Gastroesophageal sphincter (tissue), 4 donors: ENCODE measurements around the gene CD37. TPM values are rescaled to one million over a fixed set of nuclear protein-coding genes. Genes with fewer than 3 reads are reported as not detected.
"Not testable (repeated sequence)": the region's sequence is repeated elsewhere in the genome, so short reads cannot be mapped to it uniquely, and the experiment has no call there.

Experiments
- ATAC-seq: fragments of 150-250 bp; one replicate; pipeline ENCODE4 v1.9.1; 2016; ENCODE audit warnings: mild to moderate bottlenecking, moderate library complexity
- H3K27ac ChIP-seq, 4 donors: fragments of 200-600 bp; sonication (generic) in 3 of 4; 1 replicate in 3 of 4; 2 replicates in 1 of 4; pipeline ENCODE4 v1.5.1; 2016 to 2019
- H3K27me3 ChIP-seq: fragments of 200-600 bp; sonication (generic); one replicate; pipeline ENCODE4 v1.5.1; 2019
- H3K36me3 ChIP-seq, 2 donors: fragments of 200-600 bp; sonication (generic); one replicate each; pipeline ENCODE4 v1.5.1; 2019; ENCODE audit warnings: control low read depth in 1 of 2
- H3K4me1 ChIP-seq, 3 donors: fragments of 200-600 bp; sonication (generic); 1 replicate in 2 of 3; 2 replicates in 1 of 3; pipeline ENCODE4 v1.5.1; 2016 to 2019; ENCODE audit warnings: control low read depth in 2 of 3
- H3K4me3 ChIP-seq, 2 donors: fragments of 200-600 bp; sonication (generic); one replicate each; pipeline ENCODE4 v1.5.1; 2019; ENCODE audit warnings: mild to moderate bottlenecking in 1 of 2, moderate library complexity in 1 of 2
- H3K9me3 ChIP-seq, 3 donors: fragments of 200-600 bp; sonication (generic); one replicate each; pipeline ENCODE4 v1.5.1; 2017 to 2019; ENCODE audit warnings: control low read depth in 2 of 3
- EP300 ChIP-seq: sonication (generic); formaldehyde crosslinking; IDR thresholded peaks from one replicate; pipeline ENCODE4 v1.6.1; 2017; ENCODE audit warnings: antibody characterized with exemption, mild to moderate bottlenecking
- POLR2A ChIP-seq, 2 donors: fragments of 450-650 bp; IDR thresholded peaks; one replicate each; pipeline ENCODE4 v1.6.1; 2017; ENCODE audit warnings: antibody characterized with exemption in 2 of 2, mild to moderate bottlenecking in 2 of 2, moderate library complexity in 1 of 2
- POLR2AphosphoS5 ChIP-seq: sonication (generic); formaldehyde crosslinking; IDR thresholded peaks from one replicate; pipeline ENCODE4 v1.6.1; 2017; ENCODE audit warnings: antibody characterized with exemption
- WGBS, 2 donors: methylation state at CpG; one replicate each; pipeline ENCODE4 v1.1.5; 2018; ENCODE audit warnings: low coverage in 1 of 2; 5-methylcytosine and 5-hydroxymethylcytosine counted together
- total RNA-seq, 4 donors: library from RNA; depleted of rRNA; stranded (reverse); fragments of >200 nt; gene quantifications; one replicate each; pipeline ENCODE4 v1.1.0, GENCODE V29; 2016
- TF ChIP-seq, protein P1 (sequence below), 4 experiments: fragments of 200-600 bp in 2 of 4; fragments of 450-650 bp in 2 of 4; sonication (generic) in 1 of 4; IDR thresholded peaks; one replicate each; pipeline ENCODE4 v1.5.1; 2017 to 2019; ENCODE audit warnings: antibody characterized with exemption in 4 of 4, mild to moderate bottlenecking in 2 of 4, moderate library complexity in 2 of 4

The CD37 gene
- total RNA-seq, 4 donors from 2014 or later: 4.9 to 18.9 (median 9.3) TPM

DNA sequence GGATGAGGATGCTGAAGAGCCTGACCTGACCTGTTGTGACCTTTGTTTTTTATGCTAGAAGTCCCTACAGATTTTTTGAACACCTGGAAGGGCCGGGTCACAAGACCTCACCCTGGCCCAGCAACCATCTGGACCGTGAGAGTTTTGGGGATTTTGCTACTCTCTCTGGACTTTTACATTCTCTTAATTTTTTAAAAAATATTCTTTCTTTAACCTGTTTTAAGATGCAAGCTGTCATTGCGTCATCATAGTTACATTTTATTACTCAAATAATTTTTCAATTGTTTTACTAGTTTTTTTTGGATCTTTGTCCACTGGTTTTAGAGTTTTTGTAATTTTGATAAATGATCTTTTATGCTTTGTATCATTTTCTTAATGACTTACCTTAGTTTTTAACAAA, 36.0 kb downstream of the CD37 start:
- ATAC-seq: no peak
- Histone ChIP-seq H3K27ac (no peak overlapping the region), H3K36me3 (no peaks in the 10 kb centered on the region), H3K9me3 (peaks cover 0 to 22% (median 0%) of the 10 kb centered on the region in 3 donors), H3K4me3 (no peak overlapping the region), H3K4me1 (no peaks in the 10 kb centered on the region), H3K27me3 (no peaks in the 10 kb centered on the region)
- TF ChIP-seq POLR2A (IDR thresholded peaks at IDR 0.05): no peak
- TF ChIP-seq POLR2AphosphoS5: no peak
- TF ChIP-seq EP300: no peak
- 36 to 88% methylated on average over 2 to 3 of the region's 3 CpGs for WGBS, 2 donors

DNA sequence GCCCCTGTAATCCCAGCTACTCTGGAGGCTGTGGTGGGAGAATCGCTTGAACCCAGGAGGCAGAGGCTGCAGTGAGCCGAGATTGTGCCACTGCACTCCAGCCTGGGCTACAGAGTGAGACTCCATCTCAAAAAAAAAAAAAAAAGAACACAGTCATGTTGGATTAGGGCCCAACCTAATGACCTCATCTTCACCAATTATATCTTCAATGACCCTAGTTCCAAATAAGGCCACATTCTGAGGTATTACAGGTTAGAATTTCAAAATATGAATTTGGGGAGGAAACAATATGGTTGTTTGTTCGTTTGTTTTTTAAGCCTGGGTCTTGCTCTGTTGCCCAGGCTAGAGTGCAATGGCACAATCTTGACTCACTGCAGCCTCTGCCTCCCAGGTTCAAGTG, 38.0 kb downstream of the CD37 start:
- not testable (repeated sequence) for H3K36me3 ChIP-seq, H3K4me3 ChIP-seq, H3K4me1 ChIP-seq, H3K27me3 ChIP-seq, ATAC-seq, H3K27ac ChIP-seq
- 77 to 100% methylated on average over 2 to 3 of the region's 3 CpGs for WGBS, 2 donors
- peaks cover 0 to 18% (median 0%) of the 10 kb centered on the region in 3 donors for H3K9me3 ChIP-seq

DNA sequence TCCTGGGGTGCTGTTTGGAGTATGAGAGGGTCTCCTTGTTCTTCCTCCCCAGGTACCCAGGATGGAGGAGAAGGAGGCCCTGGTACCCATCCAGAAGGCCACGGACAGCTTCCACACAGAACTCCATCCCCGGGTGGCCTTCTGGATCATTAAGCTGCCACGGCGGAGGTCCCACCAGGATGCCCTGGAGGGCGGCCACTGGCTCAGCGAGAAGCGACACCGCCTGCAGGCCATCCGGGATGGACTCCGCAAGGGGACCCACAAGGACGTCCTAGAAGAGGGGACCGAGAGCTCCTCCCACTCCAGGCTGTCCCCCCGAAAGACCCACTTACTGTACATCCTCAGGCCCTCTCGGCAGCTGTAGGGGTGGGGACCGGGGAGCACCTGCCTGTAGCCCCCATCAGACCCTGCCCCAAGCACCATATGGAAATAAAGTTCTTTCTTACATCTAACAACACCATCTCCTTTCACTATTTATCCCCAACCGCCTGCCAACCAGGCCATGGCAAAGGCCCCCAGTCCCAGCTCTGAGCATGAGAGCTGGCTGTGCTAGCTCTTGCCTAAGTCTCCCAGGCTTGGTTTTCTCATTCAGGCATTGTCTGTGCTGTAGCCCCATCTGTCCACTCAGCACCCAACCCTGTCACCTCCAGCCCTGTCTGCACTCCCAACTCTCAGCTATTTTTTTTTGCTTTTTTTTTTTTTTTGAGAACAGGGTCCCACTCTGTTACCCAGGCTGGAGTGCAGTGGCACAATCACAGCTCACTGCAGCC, 39.6 kb downstream of the CD37 start:
- Histone ChIP-seq H3K4me3 (no peak overlapping the region), H3K27ac (no peak overlapping the region), H3K4me1 (no peaks in the 10 kb centered on the region), H3K9me3 (peaks cover 0 to 3% (median 0%) of the 10 kb centered on the region in 3 donors), H3K36me3 (no peaks in the 10 kb centered on the region), H3K27me3 (no peaks in the 10 kb centered on the region)
- no peak for ATAC-seq
- WGBS, 2 donors: 76% methylated on average over 11 of the region's 16 CpGs; no CpG with 5 or more reads in 1 of the 2 donors
- TF ChIP-seq POLR2AphosphoS5: no peak
- TF ChIP-seq, protein P1, sequence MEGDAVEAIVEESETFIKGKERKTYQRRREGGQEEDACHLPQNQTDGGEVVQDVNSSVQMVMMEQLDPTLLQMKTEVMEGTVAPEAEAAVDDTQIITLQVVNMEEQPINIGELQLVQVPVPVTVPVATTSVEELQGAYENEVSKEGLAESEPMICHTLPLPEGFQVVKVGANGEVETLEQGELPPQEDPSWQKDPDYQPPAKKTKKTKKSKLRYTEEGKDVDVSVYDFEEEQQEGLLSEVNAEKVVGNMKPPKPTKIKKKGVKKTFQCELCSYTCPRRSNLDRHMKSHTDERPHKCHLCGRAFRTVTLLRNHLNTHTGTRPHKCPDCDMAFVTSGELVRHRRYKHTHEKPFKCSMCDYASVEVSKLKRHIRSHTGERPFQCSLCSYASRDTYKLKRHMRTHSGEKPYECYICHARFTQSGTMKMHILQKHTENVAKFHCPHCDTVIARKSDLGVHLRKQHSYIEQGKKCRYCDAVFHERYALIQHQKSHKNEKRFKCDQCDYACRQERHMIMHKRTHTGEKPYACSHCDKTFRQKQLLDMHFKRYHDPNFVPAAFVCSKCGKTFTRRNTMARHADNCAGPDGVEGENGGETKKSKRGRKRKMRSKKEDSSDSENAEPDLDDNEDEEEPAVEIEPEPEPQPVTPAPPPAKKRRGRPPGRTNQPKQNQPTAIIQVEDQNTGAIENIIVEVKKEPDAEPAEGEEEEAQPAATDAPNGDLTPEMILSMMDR (IDR thresholded peaks at IDR 0.05): no peak
- TF ChIP-seq EP300: no peak
- TF ChIP-seq POLR2A (IDR thresholded peaks at IDR 0.05): no peak

DNA sequence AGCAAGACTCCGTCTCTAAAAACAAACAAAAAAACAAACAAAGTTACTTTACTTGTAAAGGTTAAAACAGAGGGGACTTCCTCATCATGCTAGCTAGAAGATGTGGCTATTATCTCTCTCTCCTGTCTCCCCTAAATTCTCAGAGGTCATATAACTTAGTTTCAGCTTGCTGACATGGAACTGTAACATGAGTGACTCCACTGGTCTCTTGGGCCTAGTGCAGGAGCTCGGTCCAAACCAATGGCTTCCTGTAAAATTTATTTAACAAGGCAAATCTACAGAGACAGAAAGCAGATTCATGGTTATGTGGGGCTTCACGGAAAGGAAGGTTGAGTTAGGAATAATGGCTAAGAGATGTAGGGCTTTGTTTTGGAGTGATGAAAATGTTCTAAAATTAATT, 43.3 kb downstream of the CD37 start:
- no peak for ATAC-seq
- Histone ChIP-seq H3K4me1 (no peaks in the 10 kb centered on the region), H3K4me3 (no peak overlapping the region), H3K36me3 (no peaks in the 10 kb centered on the region), H3K27me3 (peaks cover 14% of the 10 kb centered on the region), H3K27ac (no peak overlapping the region), H3K9me3 (peaks cover 0 to 18% (median 2%) of the 10 kb centered on the region in 3 donors)
- WGBS, 2 donors: 80 to 83% methylated on average over 1 to 3 of the region's 3 CpGs
- TF ChIP-seq, protein P1 (IDR thresholded peaks at IDR 0.05): no peak
- TF ChIP-seq POLR2AphosphoS5 (no peak), EP300 (no peak), POLR2A (IDR thresholded peaks at IDR 0.05) (no peak)

DNA sequence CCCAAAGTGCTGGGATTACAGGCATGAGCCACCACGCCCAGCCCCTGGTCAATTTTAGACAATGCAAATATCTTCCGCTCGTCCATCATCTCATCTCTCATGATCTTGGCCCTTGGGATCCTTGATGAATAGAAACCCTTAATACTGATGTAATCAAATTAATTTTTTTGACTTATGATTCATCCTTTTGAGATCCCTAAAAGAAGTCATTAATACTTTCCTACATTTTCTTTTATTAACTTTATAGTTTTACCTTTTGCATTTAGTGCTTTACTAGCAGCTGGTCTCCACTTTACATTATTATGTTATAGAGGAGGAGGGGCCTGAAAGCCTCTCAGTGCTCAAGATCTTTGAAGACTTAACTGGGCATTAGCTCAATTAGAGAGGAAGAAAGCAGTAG, 45.2 kb downstream of the CD37 start:
- H3K27me3 ChIP-seq: peaks cover 18% of the 10 kb centered on the region
- ATAC-seq: no peak
- peaks cover 0 to 18% (median 2%) of the 10 kb centered on the region in 3 donors for H3K9me3 ChIP-seq
- H3K4me3 ChIP-seq: no peak overlapping the region
- no peaks in the 10 kb centered on the region for H3K4me1 ChIP-seq
- no peak overlapping the region for H3K27ac ChIP-seq
- 84 to 92% methylated on average over 2 to 3 of the region's 3 CpGs for WGBS, 2 donors
- TF ChIP-seq EP300: no peak
- TF ChIP-seq, protein P1 (IDR thresholded peaks at IDR 0.05): no peak
- no peak for TF ChIP-seq POLR2AphosphoS5
- TF ChIP-seq POLR2A (IDR thresholded peaks at IDR 0.05): no peak
- no peaks in the 10 kb centered on the region for H3K36me3 ChIP-seq

DNA sequence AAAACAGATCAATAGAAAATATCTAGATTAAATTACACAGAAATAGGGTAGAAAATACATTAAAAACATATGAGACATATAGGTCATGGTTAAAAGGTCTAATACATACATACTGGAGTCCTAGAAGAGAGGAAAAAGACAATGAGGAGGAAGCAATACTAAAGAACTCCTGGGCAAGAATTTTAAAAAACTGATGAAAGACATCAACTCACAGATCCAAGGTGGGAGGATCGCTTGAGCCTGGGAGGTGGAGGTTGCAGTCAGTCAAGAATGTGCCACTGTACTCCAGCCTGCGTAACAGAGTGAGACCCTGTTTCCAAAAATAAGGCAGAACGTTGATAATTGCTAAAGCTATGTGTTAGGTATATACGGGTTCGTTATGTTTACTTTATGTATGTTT, 47.4 kb downstream of the CD37 start:
- TF ChIP-seq, protein P1 (IDR thresholded peaks at IDR 0.05): no peak
- TF ChIP-seq POLR2AphosphoS5: no peak
- no peak for TF ChIP-seq POLR2A (IDR thresholded peaks at IDR 0.05)
- no peak for TF ChIP-seq EP300
- H3K4me1 ChIP-seq: no peaks in the 10 kb centered on the region

More for the DNA sequence above, 47.4 kb downstream of the CD37 start:
- no peak overlapping the region for H3K27ac ChIP-seq
- 81 to 88% methylated on average over 5 of the region's 5 CpGs for WGBS, 2 donors
- H3K36me3 ChIP-seq: no peaks in the 10 kb centered on the region
- no peak for ATAC-seq
- H3K4me3 ChIP-seq: no peak overlapping the region
- H3K9me3 ChIP-seq: peaks cover 0 to 18% (median 2%) of the 10 kb centered on the region in 3 donors
- H3K27me3 ChIP-seq: peaks cover 25% of the 10 kb centered on the region
